ENCODE data around the gene CERS1. TPM values are rescaled to one million over a fixed set of nuclear protein-coding genes. Genes with fewer than 3 reads are reported as not detected.

The CERS1 gene
- total RNA-seq, 4 donors from 2014 or later, result not detected

- Histone ChIP-seq H3K27ac (no peak overlapping the region), H3K4me1 (peaks cover 5 to 52% (median 26%) of the 10 kb centered on the region in 4 donors), H3K27me3 (no peaks in the 10 kb centered on the region), H3K4me3 (no peak overlapping the region), H3K9me3 (no peaks in the 10 kb centered on the region), H3K36me3 (peaks cover 0 to 8% (median 0%) of the 10 kb centered on the region in 3 donors)
- DNase-seq, result no peak
- no peak for TF ChIP-seq POLR2A (IDR thresholded peaks at IDR 0.05)
- TF ChIP-seq, protein P1, sequence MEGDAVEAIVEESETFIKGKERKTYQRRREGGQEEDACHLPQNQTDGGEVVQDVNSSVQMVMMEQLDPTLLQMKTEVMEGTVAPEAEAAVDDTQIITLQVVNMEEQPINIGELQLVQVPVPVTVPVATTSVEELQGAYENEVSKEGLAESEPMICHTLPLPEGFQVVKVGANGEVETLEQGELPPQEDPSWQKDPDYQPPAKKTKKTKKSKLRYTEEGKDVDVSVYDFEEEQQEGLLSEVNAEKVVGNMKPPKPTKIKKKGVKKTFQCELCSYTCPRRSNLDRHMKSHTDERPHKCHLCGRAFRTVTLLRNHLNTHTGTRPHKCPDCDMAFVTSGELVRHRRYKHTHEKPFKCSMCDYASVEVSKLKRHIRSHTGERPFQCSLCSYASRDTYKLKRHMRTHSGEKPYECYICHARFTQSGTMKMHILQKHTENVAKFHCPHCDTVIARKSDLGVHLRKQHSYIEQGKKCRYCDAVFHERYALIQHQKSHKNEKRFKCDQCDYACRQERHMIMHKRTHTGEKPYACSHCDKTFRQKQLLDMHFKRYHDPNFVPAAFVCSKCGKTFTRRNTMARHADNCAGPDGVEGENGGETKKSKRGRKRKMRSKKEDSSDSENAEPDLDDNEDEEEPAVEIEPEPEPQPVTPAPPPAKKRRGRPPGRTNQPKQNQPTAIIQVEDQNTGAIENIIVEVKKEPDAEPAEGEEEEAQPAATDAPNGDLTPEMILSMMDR (IDR thresholded peaks at IDR 0.05), result no peak
These were observed 52.0 kb downstream of the CERS1 start for GRCh38 chr19:18843960-18844359.

GRCh38 chr19:18842166-18842565 is 53.8 kb downstream of the CERS1 start:
- DNase-seq, result no peak
- TF ChIP-seq, protein P1 (IDR thresholded peaks at IDR 0.05), result no peak
- TF ChIP-seq POLR2A (IDR thresholded peaks at IDR 0.05), result no peak
- no peak overlapping the region for H3K27ac ChIP-seq
- H3K4me1 ChIP-seq, result peaks cover 5 to 54% (median 26%) of the 10 kb centered on the region in 4 donors
- peaks cover 0 to 9% (median 0%) of the 10 kb centered on the region in 3 donors for H3K36me3 ChIP-seq
- no peaks in the 10 kb centered on the region for H3K9me3 ChIP-seq
- H3K27me3 ChIP-seq, result no peaks in the 10 kb centered on the region
- H3K4me3 ChIP-seq, result no peak overlapping the region

GRCh38 chr19:18841400-18841799 is 54.6 kb downstream of the CERS1 start:
- H3K4me1 ChIP-seq, result peaks cover 5 to 55% (median 24%) of the 10 kb centered on the region in 4 donors
- TF ChIP-seq, protein P1 (IDR thresholded peaks at IDR 0.05), result no peak
- no peak for TF ChIP-seq POLR2A (IDR thresholded peaks at IDR 0.05)
- no peak overlapping the region for H3K4me3 ChIP-seq
- peaks cover 0 to 9% (median 0%) of the 10 kb centered on the region in 3 donors for H3K36me3 ChIP-seq
- no peaks in the 10 kb centered on the region for H3K9me3 ChIP-seq
- H3K27ac ChIP-seq, result no peak overlapping the region
- H3K27me3 ChIP-seq, result no peaks in the 10 kb centered on the region
- DNase-seq, result no peak

- Histone ChIP-seq H3K9me3 (no peaks in the 10 kb centered on the region), H3K4me3 (no peak overlapping the region), H3K27me3 (no peaks in the 10 kb centered on the region), H3K4me1 (peaks cover 5 to 63% (median 24%) of the 10 kb centered on the region in 4 donors), H3K27ac (no peak overlapping the region), H3K36me3 (peaks cover 0 to 12% (median 0%) of the 10 kb centered on the region in 3 donors)
- TF ChIP-seq, protein P1 (IDR thresholded peaks at IDR 0.05), result no peak
- TF ChIP-seq POLR2A (IDR thresholded peaks at IDR 0.05), result no peak
- no peak for DNase-seq
These were observed 55.4 kb downstream of the CERS1 start for GRCh38 chr19:18840288-18841267.

DNA sequence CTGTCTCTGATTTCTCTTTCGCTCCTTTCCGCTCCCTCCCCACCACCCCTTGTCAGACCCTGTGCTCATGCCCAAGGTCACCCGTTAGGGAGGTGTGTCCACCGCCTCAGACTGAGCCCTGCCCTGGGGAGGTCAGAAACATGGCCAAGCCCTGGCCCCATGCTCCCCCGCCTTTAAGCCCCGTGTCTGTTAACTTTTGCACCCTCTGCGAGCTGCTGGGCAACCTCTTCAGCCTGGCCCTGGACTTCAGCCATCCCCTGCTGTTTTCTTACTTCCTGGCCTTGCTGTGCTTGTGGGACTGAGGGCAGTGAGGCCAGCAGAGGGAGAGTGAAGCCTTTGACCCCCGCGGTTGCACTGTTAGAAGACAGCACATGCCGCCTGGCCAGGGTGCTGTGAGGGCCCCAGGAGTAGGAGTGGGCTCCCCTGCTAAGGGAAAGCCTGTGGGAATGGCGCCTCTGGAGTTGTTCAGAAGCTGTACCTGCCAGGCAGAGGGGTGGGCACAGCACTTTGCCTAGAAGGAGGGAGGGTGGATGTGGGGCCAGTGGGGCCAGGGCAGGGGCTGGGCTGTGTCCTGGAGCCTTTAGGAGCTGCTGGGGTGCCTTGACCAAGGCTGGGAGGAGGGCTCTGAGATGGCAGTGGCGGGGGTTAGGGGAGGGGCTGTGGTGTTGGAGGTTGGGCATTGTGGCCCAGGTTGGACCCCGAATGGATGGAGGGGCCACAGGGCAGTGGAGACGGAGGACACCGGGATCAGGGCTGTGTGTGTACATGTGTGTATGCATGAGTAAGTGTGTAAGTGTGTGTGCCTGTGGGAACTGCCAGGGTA is 56.3 kb downstream of the CERS1 start:
- no peaks in the 10 kb centered on the region for H3K9me3 ChIP-seq
- no peak overlapping the region for H3K27ac ChIP-seq
- TF ChIP-seq, protein P1 (IDR thresholded peaks at IDR 0.05), result peak in 2 of 6 experiments; percentile 19 to 21
- no peak for TF ChIP-seq POLR2A (IDR thresholded peaks at IDR 0.05)
- H3K36me3 ChIP-seq, result peaks cover 0 to 16% (median 0%) of the 10 kb centered on the region in 3 donors
- no peak overlapping the region for H3K4me3 ChIP-seq
- DNase-seq, result no peak
- H3K4me1 ChIP-seq, result peaks cover 5 to 72% (median 22%) of the 10 kb centered on the region in 4 donors
- H3K27me3 ChIP-seq, result no peaks in the 10 kb centered on the region
